KMS-11 (cell line): ENCODE measurements around the gene MPRIP.

ENCODE experiments used
- H2AFZ ChIP-seq: fragments of 200-600 bp; sonication (generic); 2 replicates; pipeline ENCODE4 v1.6.1; 2016; ENCODE audit warnings: antibody characterized with exemption, mixed run types, low read depth
- H3K27ac ChIP-seq: fragments of 200-600 bp; sonication (generic); 2 replicates; pipeline ENCODE4 v1.6.1; 2016; ENCODE audit warnings: mild to moderate bottlenecking, mixed run types
- H3K27me3 ChIP-seq: fragments of 200-600 bp; sonication (generic); 2 replicates; pipeline ENCODE4 v1.6.1; 2017; ENCODE audit warnings: mild to moderate bottlenecking, low read depth, mixed run types, moderate library complexity; ENCODE audit not compliant: insufficient read depth
- H3K36me3 ChIP-seq: fragments of 200-600 bp; sonication (generic); 2 replicates; pipeline ENCODE4 v1.6.1; 2017; ENCODE audit warnings: mild to moderate bottlenecking, mixed run types; ENCODE audit not compliant: insufficient read depth
- H3K4me1 ChIP-seq: fragments of 200-600 bp; sonication (generic); 2 replicates; pipeline ENCODE4 v1.6.1; 2016; ENCODE audit warnings: mild to moderate bottlenecking, low read depth, mixed run types; ENCODE audit not compliant: poor library complexity, severe bottlenecking
- H3K4me2 ChIP-seq: fragments of 200-600 bp; sonication (generic); 2 replicates; pipeline ENCODE4 v1.7.0; 2016; ENCODE audit warnings: mild to moderate bottlenecking, mixed run types
- H3K4me3 ChIP-seq: fragments of 200-600 bp; sonication (generic); IDR thresholded peaks from 2 replicates; pipeline ENCODE4 v1.6.1; 2017; ENCODE audit warnings: low read depth, low read length, mixed read lengths; ENCODE audit not compliant: insufficient read depth
- H3K79me2 ChIP-seq: fragments of 200-600 bp; sonication (generic); 2 replicates; pipeline ENCODE4 v1.6.1; 2016; ENCODE audit warnings: low read depth, mixed run types; ENCODE audit not compliant: insufficient read depth
- H3K9ac ChIP-seq: fragments of 200-600 bp; sonication (generic); 2 replicates; pipeline ENCODE4 v1.6.1; 2016; ENCODE audit warnings: mild to moderate bottlenecking, mixed run types
- H4K20me1 ChIP-seq: fragments of 200-600 bp; sonication (generic); 2 replicates; pipeline ENCODE4 v1.6.1; 2016; ENCODE audit warnings: mild to moderate bottlenecking, mixed run types; ENCODE audit not compliant: insufficient read depth
- TF ChIP-seq, protein P1 (sequence below): fragments of 200-600 bp; sonication (generic); conservative IDR thresholded peaks from 2 replicates; pipeline ENCODE4 v1.6.1; 2017; ENCODE audit warnings: low read depth, mild to moderate bottlenecking, antibody characterized with exemption, low read length, moderate library complexity, mixed read lengths

MPRIP gene

DNA sequence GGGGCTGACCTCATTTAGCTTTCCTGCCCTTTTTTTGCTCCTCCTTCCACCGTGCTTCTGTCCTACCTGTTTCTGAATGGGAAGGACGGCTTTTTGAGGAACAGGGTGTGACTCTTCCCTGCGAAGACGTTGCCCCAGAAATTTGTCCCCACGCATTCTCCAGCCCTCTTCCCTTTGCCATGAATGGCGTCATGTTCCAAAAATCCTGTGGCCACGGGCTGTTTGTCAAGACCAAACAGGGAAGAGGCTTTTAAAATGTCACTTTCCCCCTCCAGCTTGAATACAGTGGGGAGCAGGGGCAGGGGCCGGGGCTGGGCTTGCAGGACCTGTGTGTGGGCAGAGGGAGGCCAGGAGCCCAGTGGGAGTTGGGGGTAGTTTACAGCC lies 13.9 kb downstream of the MPRIP start:
- Histone ChIP-seq H4K20me1 (no peaks in the 10 kb centered on the region), H3K36me3 (no peaks in the 10 kb centered on the region), H2AFZ (no peak overlapping the region), H3K4me3 (no peak overlapping the region), H3K27ac (no peak overlapping the region), H3K4me1 (peaks cover 8% of the 10 kb centered on the region), H3K9ac (no peak overlapping the region), H3K79me2 (no peaks in the 10 kb centered on the region), H3K27me3 (no peaks in the 10 kb centered on the region), H3K4me2 (no peak overlapping the region)
- TF ChIP-seq, protein P1, sequence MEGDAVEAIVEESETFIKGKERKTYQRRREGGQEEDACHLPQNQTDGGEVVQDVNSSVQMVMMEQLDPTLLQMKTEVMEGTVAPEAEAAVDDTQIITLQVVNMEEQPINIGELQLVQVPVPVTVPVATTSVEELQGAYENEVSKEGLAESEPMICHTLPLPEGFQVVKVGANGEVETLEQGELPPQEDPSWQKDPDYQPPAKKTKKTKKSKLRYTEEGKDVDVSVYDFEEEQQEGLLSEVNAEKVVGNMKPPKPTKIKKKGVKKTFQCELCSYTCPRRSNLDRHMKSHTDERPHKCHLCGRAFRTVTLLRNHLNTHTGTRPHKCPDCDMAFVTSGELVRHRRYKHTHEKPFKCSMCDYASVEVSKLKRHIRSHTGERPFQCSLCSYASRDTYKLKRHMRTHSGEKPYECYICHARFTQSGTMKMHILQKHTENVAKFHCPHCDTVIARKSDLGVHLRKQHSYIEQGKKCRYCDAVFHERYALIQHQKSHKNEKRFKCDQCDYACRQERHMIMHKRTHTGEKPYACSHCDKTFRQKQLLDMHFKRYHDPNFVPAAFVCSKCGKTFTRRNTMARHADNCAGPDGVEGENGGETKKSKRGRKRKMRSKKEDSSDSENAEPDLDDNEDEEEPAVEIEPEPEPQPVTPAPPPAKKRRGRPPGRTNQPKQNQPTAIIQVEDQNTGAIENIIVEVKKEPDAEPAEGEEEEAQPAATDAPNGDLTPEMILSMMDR = no peak

DNA sequence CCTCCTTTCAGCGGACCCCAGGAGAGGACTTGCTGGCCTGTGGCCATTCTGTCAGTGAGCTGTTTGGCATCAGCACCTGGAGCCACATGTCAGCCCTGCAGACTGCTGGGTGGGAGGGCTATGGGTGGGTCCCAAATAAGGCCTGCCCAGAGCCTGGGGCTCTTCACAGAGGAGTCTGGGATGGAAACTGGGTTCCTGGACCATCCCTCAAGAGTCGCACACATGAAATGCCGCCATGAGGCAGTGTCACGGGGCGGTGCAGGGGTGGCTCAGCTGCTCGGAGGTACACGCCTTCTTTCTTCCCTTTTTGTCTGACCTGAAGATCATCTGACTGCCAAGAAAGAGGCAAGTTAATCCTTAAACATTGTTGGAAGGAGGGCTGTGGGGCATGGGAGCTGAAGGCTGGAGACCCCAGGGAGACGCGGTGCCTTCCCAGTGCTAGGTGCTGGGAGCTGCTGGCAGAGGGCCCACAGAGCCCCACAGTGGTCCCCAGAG lies 14.8 kb downstream of the MPRIP start:
- H3K27ac ChIP-seq = no peak overlapping the region
- H3K4me3 ChIP-seq = no peak overlapping the region
- no peaks in the 10 kb centered on the region for H3K27me3 ChIP-seq
- H2AFZ ChIP-seq = no peak overlapping the region
- H3K9ac ChIP-seq = no peak overlapping the region
- TF ChIP-seq, protein P1 = no peak
- H4K20me1 ChIP-seq = no peaks in the 10 kb centered on the region
- no peaks in the 10 kb centered on the region for H3K4me1 ChIP-seq
- H3K36me3 ChIP-seq = no peaks in the 10 kb centered on the region
- H3K4me2 ChIP-seq = no peak overlapping the region
- no peaks in the 10 kb centered on the region for H3K79me2 ChIP-seq

DNA sequence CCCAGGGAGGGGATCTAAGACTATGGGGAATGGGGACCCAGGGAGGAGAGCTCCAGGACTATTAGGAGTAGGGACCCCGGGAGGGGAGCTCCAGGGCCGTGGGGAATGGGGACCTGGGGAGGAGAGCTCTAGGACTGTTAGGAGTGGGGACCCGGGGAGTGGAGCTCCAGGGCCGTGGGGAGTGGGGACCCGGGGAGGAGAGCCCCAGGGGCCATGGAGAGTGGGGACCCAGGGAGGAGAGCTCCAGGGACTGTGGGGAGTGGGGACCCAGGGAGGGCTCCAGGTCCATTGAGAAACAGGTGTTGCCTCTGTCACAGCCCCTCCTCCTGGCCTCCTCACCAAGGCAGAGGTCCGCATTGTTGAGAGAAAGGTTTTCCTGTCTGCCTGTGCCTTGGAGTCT lies 16.0 kb downstream of the MPRIP start:
- Histone ChIP-seq H3K4me1 (no peaks in the 10 kb centered on the region), H3K4me3 (no peak overlapping the region), H3K27ac (no peak overlapping the region)

DNA sequence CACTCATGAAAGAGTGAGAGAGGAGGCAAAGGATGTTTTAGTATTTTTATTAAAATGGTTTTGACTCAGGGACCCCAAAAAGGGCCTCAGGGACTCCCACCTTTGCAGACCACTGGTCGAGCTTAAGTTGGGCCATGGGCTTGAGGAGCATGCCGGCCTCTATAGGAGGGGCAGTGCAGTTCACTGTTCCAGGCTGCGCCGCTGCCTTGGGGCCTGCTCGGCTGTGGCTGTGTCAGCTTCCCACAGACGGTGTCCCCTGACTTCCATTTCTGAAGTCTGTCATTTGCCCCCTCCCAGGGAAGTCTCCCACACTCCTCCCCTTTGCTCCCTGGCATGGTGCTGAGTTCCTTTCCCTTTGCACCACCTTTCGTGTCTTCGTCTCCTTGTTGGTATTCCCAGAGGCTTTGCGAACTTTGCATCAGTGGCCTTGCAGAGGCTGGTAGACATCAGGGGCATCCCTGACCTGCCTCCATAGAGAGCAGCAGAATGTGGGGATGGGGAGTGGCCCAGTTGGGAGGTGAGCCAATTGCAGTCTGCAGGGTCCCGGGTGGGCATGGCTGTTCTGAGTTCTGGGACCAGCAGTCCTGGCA lies 17.1 kb downstream of the MPRIP start:
- H3K4me2 ChIP-seq = no peak overlapping the region

More for the DNA sequence above, 16.0 kb downstream of the MPRIP start:
- Histone ChIP-seq H3K36me3 (no peaks in the 10 kb centered on the region), H4K20me1 (no peaks in the 10 kb centered on the region), H3K4me2 (no peak overlapping the region), H2AFZ (no peak overlapping the region), H3K27me3 (no peaks in the 10 kb centered on the region), H3K79me2 (no peaks in the 10 kb centered on the region), H3K9ac (no peak overlapping the region)
- TF ChIP-seq, protein P1 = no peak

More for the DNA sequence above, 17.1 kb downstream of the MPRIP start:
- H4K20me1 ChIP-seq = no peaks in the 10 kb centered on the region
- H3K36me3 ChIP-seq = no peaks in the 10 kb centered on the region
- H3K4me1 ChIP-seq = no peaks in the 10 kb centered on the region
- no peak overlapping the region for H3K4me3 ChIP-seq
- H3K79me2 ChIP-seq = no peaks in the 10 kb centered on the region
- H3K27me3 ChIP-seq = no peaks in the 10 kb centered on the region
- no peak overlapping the region for H2AFZ ChIP-seq
- no peak overlapping the region for H3K9ac ChIP-seq
- H3K27ac ChIP-seq = no peak overlapping the region
- TF ChIP-seq, protein P1 = no peak
